ENCODE measurements around the gene RTN4RL1. TPM values are rescaled to one million over a fixed set of nuclear protein-coding genes. Genes with fewer than 3 reads are reported as not detected.

RTN4RL1 gene
- total and polyA plus RNA-seq, 2 of the 4 experiments (the other 2 are of a cell fraction): under 0.01 to 0.03 TPM

DNA sequence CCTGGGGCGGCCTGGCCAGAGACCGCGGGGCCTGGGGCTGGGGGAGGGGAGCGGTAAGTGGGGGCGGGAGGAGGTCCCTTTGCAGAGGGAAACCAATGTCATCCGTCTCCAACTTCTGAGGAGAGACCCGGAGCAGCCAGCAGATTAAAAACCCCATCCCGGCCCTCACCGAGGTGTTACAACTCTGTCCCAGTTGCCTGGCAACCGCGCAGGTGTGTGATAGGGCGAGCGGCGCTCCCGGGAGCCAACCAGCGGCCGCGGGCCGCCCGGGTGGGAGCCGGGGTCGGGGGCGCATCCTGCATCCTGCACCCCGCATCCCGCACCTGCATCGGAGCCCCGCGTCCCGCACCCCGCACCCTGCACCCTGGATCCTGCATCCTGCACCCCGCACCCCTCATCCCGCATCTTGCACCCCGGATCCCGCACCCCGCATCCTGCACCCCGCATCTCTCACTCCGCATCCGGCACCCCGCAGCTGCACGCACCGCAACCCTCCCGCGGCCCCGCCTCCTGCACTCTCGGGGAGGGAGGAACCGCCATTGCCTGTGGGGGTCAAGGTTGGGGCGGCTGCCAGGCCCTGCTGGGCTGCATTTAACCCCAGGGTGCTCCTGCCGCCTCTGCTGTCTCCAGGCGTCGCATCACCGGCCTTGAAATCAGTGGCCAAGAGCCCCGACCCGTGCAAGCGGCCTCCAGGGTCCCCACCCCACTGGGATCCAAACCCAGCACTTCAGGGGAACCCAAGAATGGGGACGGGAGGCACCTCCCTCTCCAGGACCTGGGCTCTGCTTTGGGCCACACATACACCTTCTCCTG lies 47.3 kb downstream of the RTN4RL1 start:
- no TSS peak for BruUV-seq (replicated peaks)
- Histone ChIP-seq H2BK120ac (ENCODE audit: low read depth, low read length) (no peak overlapping the region), H3K23ac (ENCODE audit: low read depth, low read length) (no peak overlapping the region), H3K56ac (ENCODE audit: extremely low read depth, insufficient read depth, low read length) (no peak overlapping the region), H3K18ac (ENCODE audit: low read depth, low read length) (no peak overlapping the region), H3K79me1 (ENCODE audit: low read depth in 1 of 2, low read length in 2 of 2) (no peaks in the 10 kb centered on the region), H3K14ac (replicated peaks; ENCODE audit: low read depth, low read length) (no peak overlapping the region), H2AK5ac (ENCODE audit: low read depth, low read length) (no peak overlapping the region), H2AK9ac (replicated peaks; ENCODE audit: low read depth, low read length, poor library complexity) (no peak overlapping the region), H3K4me1 (ENCODE audit: control insufficient read depth, insufficient read depth, low read length) (no peaks in the 10 kb centered on the region), H2BK20ac (ENCODE audit: low read depth, low read length) (no peak overlapping the region), H4K91ac (ENCODE audit: insufficient read depth, low read depth, low read length) (no peak overlapping the region), H3K9me3 (ENCODE audit: control insufficient read depth, insufficient read depth, low read length) (no peaks in the 10 kb centered on the region), H3K27me3 (ENCODE audit: control insufficient read depth, insufficient read depth, low read length) (peaks cover 54% of the 10 kb centered on the region), H4K5ac (ENCODE audit: low read depth, low read length) (no peak overlapping the region), H3K4me2 (ENCODE audit: low read depth, low read length) (no peak overlapping the region), H3K9me1 (ENCODE audit: insufficient read depth, low read length) (no peaks in the 10 kb centered on the region), H3K4me3 (ENCODE audit: insufficient read depth, low read depth, low read length) (no peak overlapping the region), H2BK15ac (ENCODE audit: low read depth, low read length) (no peak overlapping the region), H3K4ac (ENCODE audit: low read depth, low read length) (no peak overlapping the region), H2BK5ac (ENCODE audit: low read depth, low read length, poor library complexity, severe bottlenecking) (no peak overlapping the region), H4K8ac (ENCODE audit: low read depth in 2 of 2, low read length in 2 of 2) (no peak overlapping the region), H3K27ac (ENCODE audit: insufficient read depth, low read length) (no peak overlapping the region), H3K36me3 (ENCODE audit: control insufficient read depth, insufficient read depth, low read length) (no peaks in the 10 kb centered on the region), H4K20me1 (ENCODE audit: insufficient read depth, low read length) (no peaks in the 10 kb centered on the region), H2AFZ (replicated peaks; ENCODE audit: low read length, poor library complexity) (no peak overlapping the region), H3K9ac (ENCODE audit: low read depth, low read length) (no peak overlapping the region)
- DNase-seq (no peak), ATAC-seq (ENCODE audit: low read depth) (no peak)
- in situ Hi-C loops (cut with MboI; ENCODE audit: low sequenced_read_pairs) (no loop called here), intact Hi-C loops (cut with micrococcal nuclease) (no loop called here), dilution Hi-C loops (cut with HindIII; ENCODE audit: low sequenced_read_pairs, unreplicated experiment) (no loop called here)
- WGBS, 2 experiments (ENCODE audit: extremely low coverage in 2 of 2, insufficient read length in 1 of 2): 7% methylated on average over 6 of the region's 55 CpGs; no CpG with 5 or more reads in 1 of the 2 experiments
- CTCF ChIA-PET: no interaction called here
- TF ChIP-seq RAD21 (IDR thresholded peaks at IDR 0.05; ENCODE audit: low read length) (no peak), SMC3 (IDR thresholded peaks at IDR 0.05; ENCODE audit: low read depth, low read length) (no peak), CHD1 (IDR thresholded peaks at IDR 0.05; ENCODE audit: low read depth, low read length) (no peak)
- POLR2A ChIA-PET (ENCODE audit: unreplicated experiment): no interaction called here
